ENCODE measurements around the gene RMND1.
"Not testable (repeated sequence)": the region's sequence is repeated elsewhere in the genome, so short reads cannot be mapped to it uniquely, and the experiment has no call there.

The RMND1 gene

DNA sequence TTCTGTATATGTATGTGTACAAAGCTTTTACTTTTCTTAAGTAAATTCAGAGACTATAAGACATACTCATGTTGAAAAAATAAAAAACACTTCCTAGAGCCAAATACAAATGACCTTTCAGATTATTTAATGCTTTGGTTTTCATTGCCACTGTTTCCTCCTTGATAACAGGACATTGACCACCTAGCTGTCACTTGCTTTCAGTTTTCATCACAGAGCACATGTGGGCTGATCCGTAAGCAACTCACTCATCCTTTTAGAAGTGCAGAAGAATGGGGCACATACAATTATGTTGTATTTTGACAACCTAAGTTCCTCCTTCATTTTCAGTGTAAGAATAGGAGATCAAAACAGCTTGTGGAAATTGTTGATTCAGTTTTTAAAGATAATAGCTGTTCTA, 66.7 kb downstream of the RMND1 start:
- DNase-seq (ENCODE audit: low read depth): no peak

- DNase-seq (ENCODE audit: low read depth): no peak
Measured at GRCh38 chr6:151384151-151384550, 67.8 kb downstream of the RMND1 start.

- DNase-seq (ENCODE audit: low read depth): not testable (repeated sequence)
Measured at GRCh38 chr6:151382631-151383030, 69.3 kb downstream of the RMND1 start.

- no peak for DNase-seq (ENCODE audit: low read depth)
Measured at GRCh38 chr6:151381722-151382121, 70.2 kb downstream of the RMND1 start.

DNA sequence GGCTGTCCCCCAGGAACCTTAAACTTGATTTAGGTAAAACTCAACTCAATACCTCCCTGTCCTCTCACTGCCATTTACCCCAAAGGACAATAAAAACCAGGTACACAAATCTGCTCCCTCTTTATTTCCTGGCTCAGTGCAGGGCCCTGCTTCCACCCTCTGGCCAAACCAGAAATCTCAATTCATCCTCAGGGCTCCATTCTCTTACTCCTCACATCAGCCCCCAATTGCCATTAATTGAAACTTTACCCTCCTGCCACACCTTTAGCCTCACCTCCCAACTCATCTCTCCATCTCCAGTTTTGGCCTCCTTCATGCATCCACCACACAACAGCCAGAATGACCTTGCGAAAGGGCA, 71.1 kb downstream of the RMND1 start:
- DNase-seq (ENCODE audit: low read depth): no peak

DNA sequence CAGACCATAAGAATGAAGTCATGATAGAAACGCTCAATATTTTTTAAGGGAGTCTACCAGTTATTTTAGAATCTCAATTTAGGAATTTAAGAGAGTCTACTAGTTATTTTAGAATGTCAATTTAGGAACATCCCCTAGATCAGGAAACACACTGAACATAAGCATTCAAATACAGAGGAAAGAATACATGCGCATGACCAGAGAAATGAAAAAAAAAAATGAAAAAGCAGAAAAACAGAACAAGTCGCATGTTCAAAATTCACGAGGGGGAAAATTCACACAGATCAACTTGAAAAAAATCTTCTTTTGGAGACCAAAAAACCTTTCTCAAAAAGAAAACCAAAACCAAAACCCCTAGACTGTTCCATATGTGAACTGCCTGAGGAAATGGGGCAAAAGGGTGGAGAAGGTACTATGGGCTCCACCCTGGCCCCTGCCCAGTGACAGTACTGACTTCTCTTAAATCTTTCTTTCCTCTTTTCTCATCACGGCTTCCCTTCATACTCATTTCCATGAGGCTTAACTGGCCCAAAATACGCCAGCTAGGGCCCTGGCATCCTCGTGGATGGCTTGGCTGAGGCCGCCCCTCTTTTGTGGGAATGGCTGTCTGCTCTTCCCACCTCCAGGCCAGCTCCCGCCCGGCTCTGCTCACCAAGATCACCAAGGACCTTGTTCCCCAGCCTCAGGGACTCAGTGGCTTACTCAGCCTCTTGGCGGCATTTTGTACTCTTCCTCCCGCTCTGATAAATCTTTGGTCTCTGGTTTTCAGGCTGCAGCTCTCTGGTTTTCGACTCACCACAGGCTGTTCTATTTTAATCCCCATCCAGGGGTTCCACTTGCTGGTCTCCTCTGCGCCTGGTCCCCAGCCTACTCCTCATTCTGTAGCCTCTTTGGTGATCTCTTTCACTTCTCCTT, 71.7 kb downstream of the RMND1 start:
- DNase-seq (ENCODE audit: low read depth): no peak

DNA sequence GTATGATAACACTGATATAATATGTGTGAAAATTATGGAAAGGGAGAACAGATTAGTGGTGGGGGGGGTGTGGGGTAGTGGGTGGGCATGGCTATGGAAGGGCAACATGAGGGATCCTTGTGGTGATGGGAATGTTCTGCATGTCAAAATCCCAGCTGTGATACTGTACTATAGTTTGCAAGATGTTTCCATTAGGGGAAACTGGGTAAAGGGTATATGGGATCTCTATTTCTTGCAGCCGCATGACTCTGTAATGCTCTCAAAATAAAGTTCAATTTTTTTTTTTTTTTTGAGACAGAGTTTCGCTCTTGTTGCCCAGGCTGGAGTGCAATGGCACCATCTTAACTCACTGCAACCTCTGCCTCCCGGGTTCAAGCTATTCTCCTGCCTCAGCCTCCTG, 74.8 kb downstream of the RMND1 start:
- DNase-seq (ENCODE audit: low read depth): no peak

DNA sequence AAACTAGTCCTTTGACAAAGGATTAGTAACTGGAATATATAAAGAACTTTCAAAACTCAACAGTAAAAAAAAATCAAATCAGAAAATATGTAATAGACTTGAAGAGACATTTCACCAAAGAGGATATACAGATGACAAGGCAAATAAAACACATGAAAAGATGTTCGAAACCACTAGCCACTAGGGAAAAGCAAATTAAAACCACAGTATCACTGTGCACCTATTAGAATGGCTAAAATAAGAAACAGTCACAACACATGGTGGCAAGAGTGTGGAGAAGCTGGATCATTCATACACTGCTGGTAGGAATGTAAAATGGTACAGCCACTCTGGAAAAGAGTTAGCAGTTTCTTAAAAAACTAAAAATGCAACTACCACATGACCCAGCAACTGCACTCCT, 75.5 kb downstream of the RMND1 start:
- DNase-seq (ENCODE audit: low read depth): no peak

DNA sequence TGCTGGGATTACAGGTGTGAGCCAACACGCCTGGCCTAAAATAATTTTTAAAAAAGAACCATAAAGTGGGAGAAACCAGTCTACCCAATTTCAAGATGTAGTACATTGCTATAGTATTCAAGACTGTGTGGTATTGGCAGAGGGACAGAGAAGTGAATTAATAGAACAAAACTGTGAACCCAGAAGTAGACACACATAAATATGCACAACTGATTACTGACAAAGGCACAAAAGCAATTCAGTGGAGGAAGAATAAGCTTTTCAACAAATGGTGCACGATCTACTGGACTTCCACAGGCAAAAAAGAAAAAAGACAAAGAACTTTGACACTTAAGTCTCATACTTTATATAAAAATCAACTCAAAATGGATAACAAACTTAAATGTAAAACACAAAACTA, 76.1 kb downstream of the RMND1 start:
- no peak for DNase-seq (ENCODE audit: low read depth)

GRCh38 chr6:151374036-151374683, 77.8 kb downstream of the RMND1 start:
- DNase-seq (ENCODE audit: low read depth): no peak

DNA sequence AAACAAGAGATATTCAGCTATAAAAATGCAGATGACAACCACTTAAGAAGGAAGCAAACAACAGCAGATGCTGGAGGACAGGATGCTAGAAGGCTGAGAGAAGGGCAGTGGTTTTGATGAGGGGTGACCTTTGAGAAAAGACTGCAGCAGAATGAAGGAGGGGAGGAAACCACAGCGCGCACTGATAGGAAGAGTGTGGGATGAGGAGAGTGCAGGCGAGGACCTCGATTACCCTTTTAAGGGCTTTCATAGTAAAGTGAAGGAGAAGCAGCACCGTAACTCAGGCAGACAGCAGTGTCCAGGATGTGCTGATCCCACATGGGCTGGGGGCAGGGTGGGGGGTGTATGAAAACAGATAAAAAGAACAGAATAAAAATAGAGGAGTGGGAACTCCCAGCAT, 79.8 kb downstream of the RMND1 start:
- DNase-seq (ENCODE audit: low read depth): no peak

- DNase-seq (ENCODE audit: low read depth): peak; percentile 54
Measured at GRCh38 chr6:151370509-151371078, 81.3 kb downstream of the RMND1 start.

DNA sequence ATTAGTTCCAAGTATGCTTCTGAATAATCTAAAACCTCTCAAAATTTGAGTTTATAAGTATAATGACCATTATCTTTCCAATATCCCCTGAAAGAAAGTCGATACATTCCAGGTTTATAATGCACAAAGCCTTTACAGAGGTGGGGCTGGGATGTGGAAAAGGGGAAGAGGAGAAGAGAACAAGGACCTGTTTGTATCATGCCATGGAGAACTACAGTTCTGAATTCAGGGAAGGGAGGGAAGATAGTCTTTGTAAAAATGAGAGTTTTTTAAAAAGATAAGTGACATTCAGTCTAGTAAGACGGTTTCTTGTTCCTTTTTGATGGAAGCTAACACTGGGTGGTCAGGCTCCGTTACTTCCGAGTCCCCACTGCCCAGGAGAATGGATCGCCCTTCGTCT, 86.7 kb downstream of the RMND1 start:
- no peak for DNase-seq (ENCODE audit: low read depth)

GRCh38 chr6:151359486-151359885, 92.4 kb downstream of the RMND1 start:
- no peak for DNase-seq (ENCODE audit: low read depth)

DNA sequence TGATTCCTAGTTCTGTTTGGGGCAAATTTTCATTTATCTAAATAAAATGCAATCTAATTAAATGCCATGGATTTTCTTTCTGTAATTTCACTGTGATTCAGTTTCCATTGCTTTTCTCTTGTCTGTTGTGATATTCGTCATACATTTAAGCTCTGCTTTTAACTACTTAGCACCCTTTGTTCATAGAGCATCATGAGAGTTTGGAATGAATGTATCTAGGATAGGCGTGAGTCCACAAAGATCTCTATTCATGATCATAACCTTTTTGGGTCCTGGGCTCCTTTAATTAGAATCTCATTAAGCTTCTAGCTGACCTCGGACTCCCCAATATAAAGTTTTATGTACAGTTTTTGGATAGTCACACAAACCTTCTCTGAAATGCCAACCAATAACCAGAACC, 93.5 kb downstream of the RMND1 start:
- DNase-seq (ENCODE audit: low read depth): no peak

GRCh38 chr6:151357758-151358436, 94.0 kb downstream of the RMND1 start:
- no peak for DNase-seq (ENCODE audit: low read depth)

DNA sequence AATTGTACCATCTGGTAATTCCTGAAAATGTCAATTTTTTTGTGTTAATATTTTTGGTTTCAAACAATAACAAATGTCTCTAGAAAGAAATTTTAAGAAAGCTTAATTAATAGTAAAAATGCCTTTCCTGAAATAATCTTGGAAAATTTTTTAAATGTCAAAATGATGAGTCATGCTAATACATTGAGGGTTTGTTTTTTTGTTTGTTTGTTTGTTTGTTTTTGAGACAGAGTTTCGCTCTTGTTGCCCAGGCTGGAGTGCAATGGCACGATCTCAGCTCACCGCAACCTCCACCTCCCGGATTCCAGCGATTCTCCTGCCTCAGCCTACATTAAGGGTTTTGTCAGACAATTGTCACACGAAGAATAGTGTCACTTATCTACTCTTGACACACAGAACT, 94.9 kb downstream of the RMND1 start:
- not testable (repeated sequence) for DNase-seq (ENCODE audit: low read depth)
